Astrocyte of the hippocampus (primary cell): ENCODE results near the gene RAB29.
"Not testable (repeated sequence)": the region's sequence is repeated elsewhere in the genome, so short reads cannot be mapped to it uniquely, and the experiment has no call there.

ENCODE experiments used
- DNase-seq: peaks from one replicate; pipeline ENCODE4 v3.0.0; 2011; ENCODE audit warnings: low read depth, low spot score

The RAB29 gene, protein sequence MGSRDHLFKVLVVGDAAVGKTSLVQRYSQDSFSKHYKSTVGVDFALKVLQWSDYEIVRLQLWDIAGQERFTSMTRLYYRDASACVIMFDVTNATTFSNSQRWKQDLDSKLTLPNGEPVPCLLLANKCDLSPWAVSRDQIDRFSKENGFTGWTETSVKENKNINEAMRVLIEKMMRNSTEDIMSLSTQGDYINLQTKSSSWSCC

DNA sequence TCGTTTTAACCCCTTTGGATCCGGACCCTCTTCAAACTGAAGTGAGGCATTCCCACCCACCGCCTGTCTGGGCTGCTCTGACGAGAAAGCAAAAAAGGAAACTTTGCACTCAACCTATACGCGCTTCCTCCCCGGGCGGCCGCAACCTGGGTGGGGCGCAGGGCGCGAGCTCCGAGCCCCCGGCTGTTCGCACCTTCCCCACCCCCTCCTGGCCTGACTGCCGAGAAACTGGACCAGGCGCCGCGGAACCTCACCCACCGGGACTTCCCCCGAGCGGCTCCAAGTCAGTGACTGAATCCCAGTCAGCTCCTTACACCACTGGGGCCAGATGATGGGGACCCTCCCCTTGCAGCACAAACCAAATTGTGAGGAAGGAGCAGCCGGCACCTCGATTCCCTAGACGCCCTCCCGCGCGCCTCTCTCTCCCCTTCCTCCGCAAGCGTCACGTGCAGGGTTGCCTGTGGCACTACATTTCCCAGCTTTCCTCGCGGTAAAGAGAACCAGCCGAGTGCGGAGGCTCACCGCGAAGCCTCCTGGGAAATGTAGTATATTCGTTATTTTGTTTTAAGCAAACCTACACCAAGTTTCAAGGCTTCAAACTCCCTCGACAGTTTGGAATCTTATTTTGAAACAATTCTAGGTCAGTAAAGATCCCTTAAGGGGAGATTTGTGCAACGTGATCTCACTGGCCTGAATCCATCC, at the start of gene RAB29:
TSS of gene RAB29 (minus strand) at position 468 of the 702 bp plus-strand sequence. CDS start 526 bp downstream, outside the sequence.
- DNase-seq, result peak; percentile 87

- no peak for DNase-seq
These were observed 48.9 kb upstream of the RAB29 start for GRCh38 chr1:205824180-205824579.

- DNase-seq, result not testable (repeated sequence)
These were observed 48.0 kb upstream of the RAB29 start for GRCh38 chr1:205823260-205823659.

DNA sequence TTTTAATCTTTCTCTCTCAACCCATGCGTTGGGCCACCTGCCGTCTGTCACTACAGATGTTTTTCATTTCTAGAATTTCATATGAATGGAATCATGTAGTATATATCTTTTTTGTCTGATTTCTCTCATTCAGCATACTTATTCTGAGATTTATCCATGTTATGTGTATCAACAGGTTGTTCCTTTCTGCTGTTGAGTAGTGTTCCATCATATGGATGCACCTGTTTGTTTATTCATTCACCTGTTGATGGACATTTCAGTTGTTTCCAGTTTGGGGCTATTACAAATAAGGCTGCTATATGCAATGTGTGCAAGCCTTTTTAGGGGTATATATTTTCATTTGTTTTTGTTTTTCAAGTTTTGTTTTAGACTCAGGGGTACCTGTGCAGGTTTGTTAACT, 47.1 kb upstream of the RAB29 start:
- DNase-seq, result no peak

DNA sequence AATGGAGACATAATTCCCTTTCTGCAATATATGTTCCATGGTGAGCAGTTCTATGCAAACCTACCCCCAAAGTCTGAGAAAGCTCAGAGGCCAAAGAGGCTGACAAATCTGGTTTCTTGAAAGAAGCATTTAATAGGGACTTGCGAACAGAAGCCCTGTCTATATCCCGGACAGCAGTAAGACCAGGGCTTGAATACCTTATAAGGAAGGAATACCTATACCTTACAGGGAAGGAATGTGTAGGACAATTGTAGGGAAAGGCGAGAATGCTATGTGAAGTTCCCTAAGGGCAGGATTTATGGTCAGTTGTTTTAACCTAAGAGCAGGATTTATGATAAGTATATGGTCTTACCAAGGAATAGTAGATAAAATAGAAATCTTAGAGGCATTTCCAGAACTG, 42.7 kb upstream of the RAB29 start:
- no peak for DNase-seq

GRCh38 chr1:205817364-205817763, 42.1 kb upstream of the RAB29 start:
- no peak for DNase-seq

GRCh38 chr1:205813755-205814058, 38.4 kb upstream of the RAB29 start:
- no peak for DNase-seq

DNA sequence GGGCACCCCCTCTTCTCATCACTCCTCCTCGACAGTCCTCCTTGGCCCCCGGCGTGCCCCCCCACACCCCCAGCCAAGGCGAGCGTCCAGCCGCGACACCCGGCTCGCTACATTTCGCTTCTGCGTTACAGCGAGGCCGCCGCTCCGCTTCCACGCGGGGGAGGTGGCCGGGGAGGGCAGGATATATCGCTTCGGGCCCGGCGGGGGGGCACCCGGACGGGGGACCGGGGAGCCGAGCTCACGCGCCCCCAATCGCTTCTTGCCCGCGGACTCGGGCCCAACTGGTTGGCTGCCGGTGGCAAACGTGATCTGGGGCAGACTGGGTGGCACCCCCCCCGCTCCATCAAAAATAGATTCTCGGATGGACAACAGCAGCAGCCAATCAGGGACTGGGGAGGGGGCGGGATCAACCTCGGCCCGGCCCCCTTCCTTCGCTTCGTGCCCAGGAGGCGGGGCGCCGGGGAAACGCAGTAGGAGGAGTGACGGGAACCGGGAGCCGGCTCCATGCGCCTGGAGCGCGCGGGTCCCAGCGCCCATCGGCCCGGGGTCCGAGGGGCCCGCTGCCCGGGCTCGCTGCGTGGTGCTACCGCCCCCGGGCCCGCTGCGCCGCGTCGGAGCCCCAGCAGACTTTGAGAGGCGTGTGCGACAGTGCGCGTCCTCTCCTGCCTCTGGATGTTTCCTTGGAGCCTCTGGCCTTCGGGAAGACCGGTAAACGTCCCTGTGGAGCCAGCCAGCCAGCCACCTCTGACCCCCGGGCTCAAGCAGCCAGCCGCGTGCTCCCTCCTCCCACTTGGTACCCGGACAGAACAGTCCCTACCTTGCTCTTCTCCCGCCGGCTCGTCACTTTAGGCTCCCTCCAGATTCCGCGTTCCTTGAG, 37.8 kb upstream of the RAB29 start, which contains the start of gene SLC41A1:
TSS of gene SLC41A1 (minus strand) at position 321 of the 877 bp plus-strand sequence. CDS start 2,757 bp downstream, outside the sequence.
- peak; percentile 96 for DNase-seq

DNA sequence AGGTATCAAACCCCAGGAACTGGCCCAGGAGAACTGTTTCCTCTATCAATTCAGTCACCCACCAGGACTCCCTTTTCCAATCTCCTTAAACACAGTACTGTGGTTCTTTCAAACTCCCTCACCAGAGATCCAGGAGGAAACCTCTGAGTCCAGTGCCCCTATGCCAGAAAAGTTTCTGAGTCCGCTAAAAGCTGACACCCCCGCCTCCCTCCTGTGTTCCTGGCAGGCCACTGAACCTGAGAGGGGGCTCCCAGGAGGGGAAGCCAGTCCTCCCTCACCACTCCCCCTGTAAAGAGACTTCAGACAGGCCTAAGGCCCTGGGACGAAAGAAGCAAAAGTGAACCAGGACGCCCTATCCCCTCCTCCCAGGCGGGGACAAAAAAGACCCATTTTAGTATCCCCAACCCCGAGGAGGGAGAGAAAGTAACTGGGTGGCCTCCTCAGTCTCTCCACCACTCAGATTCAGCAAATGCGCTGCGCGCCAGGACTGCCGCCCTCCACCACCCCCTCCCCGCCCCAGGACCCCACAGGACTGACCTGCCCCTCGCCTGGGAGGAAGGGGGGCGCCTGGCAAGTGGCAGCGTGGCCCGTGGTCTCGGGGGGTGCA, 37.1 kb upstream of the RAB29 start:
- DNase-seq, result peak; percentile 63

GRCh38 chr1:205811660-205812059, 36.4 kb upstream of the RAB29 start:
- no peak for DNase-seq

DNA sequence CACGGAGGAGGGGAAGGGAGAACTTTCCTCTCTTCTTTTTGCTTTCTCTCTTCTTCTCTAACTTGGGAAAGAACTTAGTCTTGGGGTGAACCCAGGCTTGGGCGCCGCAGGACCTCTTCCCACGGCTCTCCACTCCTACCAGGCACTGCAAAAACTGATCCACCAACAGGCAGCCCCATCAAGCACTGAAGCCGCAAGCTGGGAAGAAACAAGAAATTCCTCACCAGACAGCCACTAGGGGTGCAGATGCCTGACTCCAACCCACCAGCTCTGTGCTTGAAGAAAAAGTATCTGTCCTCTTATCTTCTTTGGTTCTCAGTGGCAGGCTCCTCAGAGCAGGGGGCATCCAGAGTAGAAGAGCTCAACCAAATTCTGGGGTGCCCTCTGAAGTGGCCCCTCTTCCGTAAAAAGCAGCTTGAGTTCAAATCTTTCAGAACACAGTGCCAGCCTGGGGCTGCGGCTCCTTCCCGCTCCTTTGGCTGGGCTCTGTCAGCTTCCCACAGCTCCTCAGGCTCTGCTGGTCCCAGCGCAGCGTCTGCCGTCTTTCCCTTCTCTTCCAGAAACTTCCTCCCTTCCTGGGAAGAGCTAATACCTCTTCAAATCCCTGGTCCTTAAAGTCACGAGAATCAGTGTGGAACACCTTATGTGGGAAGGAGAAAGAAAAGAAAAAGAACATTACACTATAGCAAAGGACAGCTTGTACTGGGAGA, 35.3 kb upstream of the RAB29 start:
- no peak for DNase-seq

DNA sequence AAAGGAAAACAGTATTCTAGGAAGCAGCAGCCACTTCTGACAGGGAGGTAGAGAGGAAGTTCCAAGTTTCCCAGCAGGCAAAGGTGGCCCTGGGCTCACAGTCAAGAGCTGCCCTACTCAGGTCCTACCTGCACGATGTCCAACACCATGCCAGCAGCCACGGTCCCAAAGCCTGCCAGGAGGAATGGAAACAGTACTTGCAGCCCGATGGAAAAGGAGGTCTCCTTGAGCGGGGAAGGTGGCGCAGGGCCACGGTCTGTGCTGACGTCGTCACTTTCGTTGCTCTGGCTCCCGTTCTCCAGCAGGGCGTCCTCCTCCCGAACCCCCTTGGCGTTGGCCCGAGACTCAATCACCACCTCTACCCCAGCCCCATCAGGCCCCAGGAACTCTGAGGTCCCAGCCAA, 34.7 kb upstream of the RAB29 start:
- DNase-seq, result no peak

- DNase-seq, result no peak
These were observed 34.2 kb upstream of the RAB29 start for GRCh38 chr1:205809469-205809868.

GRCh38 chr1:205805082-205805711, 29.9 kb upstream of the RAB29 start:
- no peak for DNase-seq

DNA sequence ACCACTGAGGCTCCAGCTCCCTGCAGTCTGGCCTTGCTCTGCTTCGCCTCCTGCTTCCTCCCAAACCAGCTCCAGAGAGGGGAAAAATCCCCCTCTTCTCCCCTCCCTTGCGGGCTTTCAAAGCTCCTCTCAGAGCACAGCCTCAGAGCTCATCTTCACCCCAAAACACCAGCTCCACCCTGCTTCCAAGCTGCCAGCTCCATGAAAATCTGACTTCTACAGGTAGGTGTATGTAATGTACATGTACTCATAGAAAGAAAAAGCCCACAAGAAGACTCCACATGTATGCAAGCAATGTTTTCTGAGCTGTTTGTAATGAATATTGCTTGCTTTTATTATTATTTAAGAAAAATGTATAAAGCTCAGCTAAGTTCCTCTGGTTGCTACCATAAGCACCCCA, 29.3 kb upstream of the RAB29 start:
- DNase-seq, result no peak

- no peak for DNase-seq
These were observed 28.7 kb upstream of the RAB29 start for GRCh38 chr1:205803986-205804385.

DNA sequence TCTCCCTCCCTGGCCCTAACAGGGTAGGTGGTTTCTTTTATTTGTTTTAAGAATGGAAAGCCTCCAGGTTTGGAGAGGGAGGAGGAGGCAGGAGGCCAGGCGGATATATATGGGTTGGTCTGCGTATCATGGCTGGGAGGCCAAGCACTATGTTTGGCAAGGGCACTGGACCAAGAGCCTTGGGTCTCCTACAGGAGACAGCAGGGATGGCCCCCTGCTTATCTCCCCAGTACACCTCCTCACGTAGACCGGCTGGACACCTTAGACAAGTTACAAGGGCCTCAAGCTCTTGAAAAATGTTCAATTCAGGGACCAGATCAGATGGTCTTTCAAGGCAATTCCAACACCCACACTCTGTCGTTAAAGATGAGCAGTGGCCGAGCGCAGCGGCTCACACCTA, 26.8 kb upstream of the RAB29 start:
- no peak for DNase-seq

DNA sequence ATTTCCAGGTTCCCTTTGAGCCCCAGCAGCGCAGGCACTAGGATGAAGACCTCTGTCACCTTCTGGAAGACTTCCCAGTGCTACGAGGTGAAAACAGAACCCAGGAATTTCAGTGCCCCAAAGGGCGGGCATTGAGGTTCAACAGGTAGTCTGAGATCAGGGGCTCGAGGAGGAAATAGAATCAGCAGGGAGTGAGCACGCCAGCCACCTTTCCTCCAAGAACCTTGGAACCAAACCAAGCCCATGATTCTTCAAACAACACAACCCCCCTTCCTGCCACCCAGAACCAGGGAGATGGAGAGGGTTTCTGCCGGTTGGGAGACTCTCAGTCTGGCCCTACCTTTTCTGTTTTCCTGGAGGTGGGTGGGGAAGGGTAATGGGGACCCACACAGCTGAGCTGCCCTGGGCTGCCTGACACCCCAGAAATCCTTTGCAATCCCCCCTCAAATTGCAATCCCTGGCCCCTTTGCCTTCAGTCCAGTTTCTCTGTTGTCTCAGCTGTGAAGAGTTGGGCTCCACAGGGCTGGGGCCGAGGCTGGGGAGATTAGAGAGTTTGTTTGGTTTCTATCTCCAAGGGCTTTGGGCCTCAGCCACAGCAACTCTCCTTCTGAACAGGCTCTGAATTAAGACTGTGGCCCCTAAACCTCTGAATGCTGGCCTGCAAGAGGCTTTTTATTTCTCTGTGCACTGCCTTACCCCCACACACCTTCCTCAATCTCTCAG, 25.9 kb upstream of the RAB29 start:
- DNase-seq, result no peak

DNA sequence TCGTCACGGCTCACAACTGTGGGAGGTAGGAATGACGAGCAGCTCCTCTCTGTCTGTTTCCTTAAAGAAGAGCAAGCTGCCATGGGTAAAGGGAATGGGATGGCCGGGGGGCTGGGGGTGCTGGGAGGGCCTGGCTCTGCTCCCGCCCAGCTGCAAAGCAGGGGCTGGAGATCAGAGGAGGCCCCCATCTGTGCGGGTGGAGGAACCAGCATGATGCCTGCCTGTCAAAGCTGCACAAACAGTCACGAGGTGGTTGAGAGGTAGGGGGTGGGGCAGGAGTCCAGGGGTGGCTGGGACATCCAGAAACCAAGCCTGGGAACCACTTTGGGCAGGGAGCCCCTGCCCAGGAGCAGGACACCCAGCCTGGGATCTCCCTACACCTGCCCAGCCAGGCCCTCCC, 25.1 kb upstream of the RAB29 start:
- DNase-seq, result no peak

DNA sequence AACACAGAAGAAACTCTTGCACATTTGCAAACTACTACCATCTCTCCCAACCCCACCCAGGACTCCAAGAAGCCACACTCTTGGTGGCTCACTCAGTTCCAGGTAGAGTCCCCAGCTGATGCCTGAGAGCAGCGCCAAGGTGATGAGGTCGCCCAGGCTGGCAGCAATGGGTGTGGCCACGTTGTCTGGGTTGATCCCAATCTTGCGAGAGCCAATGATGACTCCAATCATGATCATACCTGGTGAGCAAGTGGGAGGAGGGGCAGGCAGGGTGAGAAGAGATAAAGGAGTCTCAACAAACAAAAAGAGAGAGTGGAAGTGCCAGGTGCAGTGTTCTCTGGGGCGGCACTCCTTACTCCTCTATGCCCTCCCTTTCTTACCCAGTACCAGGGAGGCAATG, 23.3 kb upstream of the RAB29 start:
- DNase-seq, result no peak
